Progenitor cell of endocrine pancreas (in vitro differentiated cells): ENCODE data around the gene GPR176. TPM values are rescaled to one million over a fixed set of nuclear protein-coding genes. Genes with fewer than 3 reads are reported as not detected.
A peak's percentile ranks its signal among the peaks of the same experiment; 100 is the strongest.

ENCODE experiments used
- DNase-seq: peaks from one replicate; pipeline ENCODE4 v3.0.0; 2021; ENCODE audit warnings: low spot score; ENCODE audit not compliant: unreplicated experiment
- H3K27ac Mint-ChIP-seq: 2 replicates; pipeline ENCODE4 v1.8.0; 2021; ENCODE audit warnings: mild to moderate bottlenecking, moderate library complexity, mixed read lengths
- H3K27me3 Mint-ChIP-seq: 2 replicates; pipeline ENCODE4 v1.8.0; 2021; ENCODE audit warnings: mixed read lengths
- H3K36me3 Mint-ChIP-seq: 2 replicates; pipeline ENCODE4 v1.8.0; 2022; ENCODE audit warnings: mixed read lengths; ENCODE audit not compliant: insufficient read depth
- H3K4me1 Mint-ChIP-seq: 2 replicates; pipeline ENCODE4 v1.8.0; 2021; ENCODE audit warnings: low read depth, mixed read lengths
- H3K4me3 Mint-ChIP-seq: 2 replicates; pipeline ENCODE4 v1.8.0; 2021; ENCODE audit warnings: low read depth, mild to moderate bottlenecking, moderate library complexity, mixed read lengths
- H3K9me3 Mint-ChIP-seq: 2 replicates; pipeline ENCODE4 v1.8.0; 2021; ENCODE audit warnings: low read depth, mixed read lengths
- CTCF ChIP-seq: fragments of 200-600 bp; sonication (generic); IDR thresholded peaks from one replicate; pipeline ENCODE4 v1.5.0; 2021; ENCODE audit warnings: antibody characterized with exemption, mild to moderate bottlenecking; ENCODE audit not compliant: unreplicated experiment
- total RNA-seq: library from RNA; stranded (reverse); gene quantifications from 2 replicates; pipeline ENCODE4 v1.2.1, GENCODE V29; 2021

GPR176 gene
- total RNA-seq, 1 donor from 2014 or later, result 1.0 TPM

- Mint-ChIP-seq H3K27me3 (peaks cover 4% of the 10 kb centered on the region), H3K27ac (no peak overlapping the region), H3K9me3 (peaks cover 6% of the 10 kb centered on the region), H3K4me3 (no peak overlapping the region), H3K4me1 (no peaks in the 10 kb centered on the region), H3K36me3 (no peaks in the 10 kb centered on the region)
- DNase-seq, result no peak
- TF ChIP-seq CTCF, result peak; percentile 97
These were observed 163.1 kb downstream of the GPR176 start for GRCh38 chr15:39756806-39757522.

GRCh38 chr15:39752991-39753390 is 167.1 kb downstream of the GPR176 start:
- no peak overlapping the region for H3K27ac Mint-ChIP-seq
- no peak overlapping the region for H3K4me3 Mint-ChIP-seq
- DNase-seq, result no peak
- peaks cover 4% of the 10 kb centered on the region for H3K27me3 Mint-ChIP-seq
- no peaks in the 10 kb centered on the region for H3K36me3 Mint-ChIP-seq
- peaks cover 12% of the 10 kb centered on the region for H3K9me3 Mint-ChIP-seq
- no peaks in the 10 kb centered on the region for H3K4me1 Mint-ChIP-seq
- TF ChIP-seq CTCF, result no peak

- Mint-ChIP-seq H3K27me3 (peaks cover 4% of the 10 kb centered on the region), H3K4me1 (no peaks in the 10 kb centered on the region), H3K4me3 (no peak overlapping the region), H3K9me3 (peaks cover 12% of the 10 kb centered on the region), H3K36me3 (no peaks in the 10 kb centered on the region), H3K27ac (no peak overlapping the region)
- no peak for TF ChIP-seq CTCF
- no peak for DNase-seq
These were observed 167.8 kb downstream of the GPR176 start for GRCh38 chr15:39752246-39752645.

Other genes with a start within 250 kb of the GPR176 start
- 1.6 and 2.5 TPM in 2 replicates for gene FSIP1, start 137.4 kb downstream of the GPR176 start, total RNA-seq
- gene EIF2AK4, start 13.8 kb upstream of the GPR176 start, total RNA-seq, result 39.9 and 41.6 TPM in 2 replicates
- gene SRP14, start 118.9 kb upstream of the GPR176 start, total RNA-seq, result 282 and 285 TPM in 2 replicates
- gene BMF, start 188.6 kb upstream of the GPR176 start, total RNA-seq, result 128 and 129 TPM in 2 replicates
- 40.1 and 42.6 TPM in 2 replicates for gene BUB1B, start 240.8 kb upstream of the GPR176 start, total RNA-seq